ENCODE measurements around the gene PPP2R5D.

Gene PPP2R5D

DNA sequence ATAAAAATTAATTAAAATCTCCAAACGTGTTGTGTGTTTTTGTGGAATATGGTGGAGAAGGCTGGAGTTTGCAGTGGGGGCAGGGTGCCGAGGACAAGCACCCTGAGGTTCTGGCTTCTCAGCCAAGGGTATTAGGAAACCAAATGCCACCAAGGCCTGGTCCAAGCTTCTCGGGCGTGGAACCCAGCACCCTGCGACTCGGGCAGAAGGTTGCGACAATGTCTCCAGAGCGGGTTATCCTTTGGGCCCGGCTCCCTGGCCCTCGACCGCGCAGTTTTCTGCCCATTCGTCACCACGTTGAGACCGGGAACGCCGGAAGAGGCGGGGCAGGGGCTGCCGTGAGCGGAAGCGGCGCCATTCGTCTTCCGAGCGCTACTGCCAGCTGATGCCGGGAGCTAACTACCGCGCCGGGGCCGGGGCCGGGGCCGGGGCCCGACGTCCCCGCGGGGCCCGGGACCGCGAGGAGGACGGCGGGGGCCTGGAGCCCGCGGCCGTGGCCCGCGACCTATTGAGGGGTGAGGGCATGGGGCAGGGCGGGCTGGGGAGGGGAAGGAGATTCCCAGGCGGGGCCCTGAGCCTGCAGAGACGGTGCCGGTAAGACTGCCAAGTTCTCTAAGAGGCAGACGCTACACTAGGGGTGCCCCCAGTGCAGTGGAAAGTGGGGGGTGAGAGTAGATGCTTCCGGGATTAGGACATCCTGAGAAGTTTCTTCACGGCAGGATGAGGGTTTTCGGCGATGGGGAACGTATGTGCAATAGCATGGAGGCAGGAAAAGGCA is 37.1 kb downstream of the PPP2R5D start, which contains the start of gene RRP36:
RRP36 (plus strand) TSS at position 354 of the 778 bp plus-strand sequence; CDS start at position 386, 32 bp downstream.
- no peak for DNase-seq (ENCODE audit: low read depth)
- peak within 1 kb of the TSS; percentile 99 for H3K4me3 ChIP-seq (ENCODE audit: low read depth, low read length)
- TF ChIP-seq, protein P1, sequence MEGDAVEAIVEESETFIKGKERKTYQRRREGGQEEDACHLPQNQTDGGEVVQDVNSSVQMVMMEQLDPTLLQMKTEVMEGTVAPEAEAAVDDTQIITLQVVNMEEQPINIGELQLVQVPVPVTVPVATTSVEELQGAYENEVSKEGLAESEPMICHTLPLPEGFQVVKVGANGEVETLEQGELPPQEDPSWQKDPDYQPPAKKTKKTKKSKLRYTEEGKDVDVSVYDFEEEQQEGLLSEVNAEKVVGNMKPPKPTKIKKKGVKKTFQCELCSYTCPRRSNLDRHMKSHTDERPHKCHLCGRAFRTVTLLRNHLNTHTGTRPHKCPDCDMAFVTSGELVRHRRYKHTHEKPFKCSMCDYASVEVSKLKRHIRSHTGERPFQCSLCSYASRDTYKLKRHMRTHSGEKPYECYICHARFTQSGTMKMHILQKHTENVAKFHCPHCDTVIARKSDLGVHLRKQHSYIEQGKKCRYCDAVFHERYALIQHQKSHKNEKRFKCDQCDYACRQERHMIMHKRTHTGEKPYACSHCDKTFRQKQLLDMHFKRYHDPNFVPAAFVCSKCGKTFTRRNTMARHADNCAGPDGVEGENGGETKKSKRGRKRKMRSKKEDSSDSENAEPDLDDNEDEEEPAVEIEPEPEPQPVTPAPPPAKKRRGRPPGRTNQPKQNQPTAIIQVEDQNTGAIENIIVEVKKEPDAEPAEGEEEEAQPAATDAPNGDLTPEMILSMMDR (IDR thresholded peaks at IDR 0.05; ENCODE audit: control insufficient read depth, extremely low read depth, insufficient read depth): no peak

GRCh38 chr6:43024436-43024835 is 40.1 kb downstream of the PPP2R5D start:
- TF ChIP-seq, protein P1 (IDR thresholded peaks at IDR 0.05; ENCODE audit: control insufficient read depth, extremely low read depth, insufficient read depth): no peak
- no peak for DNase-seq (ENCODE audit: low read depth)
- no peak overlapping the region for H3K4me3 ChIP-seq (ENCODE audit: low read depth, low read length)

DNA sequence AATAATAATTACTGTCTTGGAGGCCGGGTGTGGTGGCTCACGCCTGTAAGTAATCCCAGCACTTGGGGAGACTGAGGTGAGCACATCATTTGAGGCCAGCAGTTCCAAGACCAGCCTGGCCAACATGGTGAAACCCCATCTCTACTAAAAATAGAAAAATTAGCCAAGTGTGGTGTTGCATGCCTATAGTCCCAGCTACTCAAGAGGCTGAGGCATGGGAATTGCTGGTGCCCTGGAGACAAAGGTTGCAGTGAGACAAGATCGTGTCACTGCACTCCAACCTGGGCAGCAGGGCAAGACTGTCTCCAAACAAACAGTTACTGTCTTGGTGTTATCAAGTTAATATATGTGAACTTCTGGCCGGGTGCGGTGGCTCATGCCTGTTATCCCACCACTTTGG is 42.0 kb downstream of the PPP2R5D start:
- no peak for DNase-seq (ENCODE audit: low read depth)
- TF ChIP-seq, protein P1 (IDR thresholded peaks at IDR 0.05; ENCODE audit: control insufficient read depth, extremely low read depth, insufficient read depth): no peak
- H3K4me3 ChIP-seq (ENCODE audit: low read depth, low read length): no peak overlapping the region

DNA sequence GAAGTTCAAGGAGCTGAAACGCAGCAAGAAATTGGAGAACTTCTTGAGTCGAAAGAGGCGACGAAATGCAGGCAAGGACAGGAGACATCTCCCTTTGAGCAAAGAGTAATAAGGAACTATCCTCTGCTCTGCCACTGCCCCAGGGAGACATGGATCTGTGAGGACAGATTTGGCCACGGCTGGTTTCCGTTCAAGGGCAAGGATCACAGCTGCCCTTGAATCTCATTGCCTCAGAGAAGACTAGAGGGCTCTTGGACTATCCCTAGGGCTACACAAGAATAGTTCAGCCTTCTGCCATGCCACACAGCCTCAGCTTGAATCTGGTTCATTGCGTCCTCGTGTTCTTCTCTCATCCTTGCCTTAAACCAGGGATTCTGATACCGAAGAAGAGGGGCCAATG is 44.8 kb downstream of the PPP2R5D start:
- H3K4me3 ChIP-seq (ENCODE audit: low read depth, low read length): no peak overlapping the region
- DNase-seq (ENCODE audit: low read depth): no peak
- TF ChIP-seq, protein P1 (IDR thresholded peaks at IDR 0.05; ENCODE audit: control insufficient read depth, extremely low read depth, insufficient read depth): no peak

GRCh38 chr6:43032326-43032725 is 48.0 kb downstream of the PPP2R5D start:
- TF ChIP-seq, protein P1 (IDR thresholded peaks at IDR 0.05; ENCODE audit: control insufficient read depth, extremely low read depth, insufficient read depth): no peak
- no peak for DNase-seq (ENCODE audit: low read depth)
- H3K4me3 ChIP-seq (ENCODE audit: low read depth, low read length): no peak overlapping the region

GRCh38 chr6:43033496-43034189 is 49.3 kb downstream of the PPP2R5D start:
- no peak overlapping the region for H3K4me3 ChIP-seq (ENCODE audit: low read depth, low read length)
- TF ChIP-seq, protein P1 (IDR thresholded peaks at IDR 0.05; ENCODE audit: control insufficient read depth, extremely low read depth, insufficient read depth): no peak
- no peak for DNase-seq (ENCODE audit: low read depth)
